Inferior parietal cortex (tissue), 1 donor: ENCODE data around the gene PUDP.
A peak's percentile ranks its signal among the peaks of the same experiment; 100 is the strongest.
"Not testable (repeated sequence)": the region's sequence is repeated elsewhere in the genome, so short reads cannot be mapped to it uniquely, and the experiment has no call there.

Experiments
- DNase-seq: peaks from one replicate; pipeline ENCODE4 v3.0.0-alpha.2; 2016; ENCODE audit errors: extremely low spot score

The PUDP gene

GRCh38 chrX:7147978-7148854, at the start of gene PUDP:
PUDP (minus strand) TSS chrX:7148153; CDS start chrX:7148113, 40 bp downstream.
- DNase-seq = peak; percentile 69

GRCh38 chrX:7194606-7195005, 46.7 kb upstream of the PUDP start:
- DNase-seq = no peak

- no peak for DNase-seq
Observed at GRCh38 chrX:7192871-7193270, 44.9 kb upstream of the PUDP start.

GRCh38 chrX:7191681-7192110, 43.7 kb upstream of the PUDP start:
- no peak for DNase-seq

- DNase-seq = no peak
Observed at GRCh38 chrX:7190157-7190556, 42.2 kb upstream of the PUDP start.

GRCh38 chrX:7188672-7189071, 40.7 kb upstream of the PUDP start:
- DNase-seq = no peak

- no peak for DNase-seq
Observed at GRCh38 chrX:7184816-7185215, 36.9 kb upstream of the PUDP start.

GRCh38 chrX:7179446-7179845, 31.5 kb upstream of the PUDP start:
- DNase-seq = no peak

GRCh38 chrX:7178859-7179258, 30.9 kb upstream of the PUDP start:
- DNase-seq = not testable (repeated sequence)

- no peak for DNase-seq
Observed at GRCh38 chrX:7170898-7171297, 22.9 kb upstream of the PUDP start.

GRCh38 chrX:7169627-7170026, 21.7 kb upstream of the PUDP start:
- DNase-seq = no peak

- DNase-seq = no peak
Observed at GRCh38 chrX:7168371-7168770, 20.4 kb upstream of the PUDP start.

- no peak for DNase-seq
Observed at GRCh38 chrX:7164174-7164573, 16.2 kb upstream of the PUDP start.

- DNase-seq = no peak
Observed at GRCh38 chrX:7163146-7163677, 15.3 kb upstream of the PUDP start.

- no peak for DNase-seq
Observed at GRCh38 chrX:7159149-7159861, 11.4 kb upstream of the PUDP start.

- no peak for DNase-seq
Observed at GRCh38 chrX:7158468-7158990, 10.6 kb upstream of the PUDP start.

GRCh38 chrX:7156879-7157278, 8.9 kb upstream of the PUDP start:
- DNase-seq = no peak

GRCh38 chrX:7155163-7155562, 7.2 kb upstream of the PUDP start:
- DNase-seq = no peak

GRCh38 chrX:7154041-7154597, 6.2 kb upstream of the PUDP start:
- no peak for DNase-seq

- no peak for DNase-seq
Observed at GRCh38 chrX:7153231-7153630, 5.3 kb upstream of the PUDP start.

- no peak for DNase-seq
Observed at GRCh38 chrX:7149411-7149810, 1.5 kb upstream of the PUDP start.

GRCh38 chrX:7147413-7147977, 458 bp downstream of the PUDP start, which contains the start of gene STS:
STS (plus strand) TSS chrX:7147712; CDS start chrX:7253200, 105,488 bp downstream.
- DNase-seq = no peak
